ENCODE measurements around the gene PHF12.
"Not testable (repeated sequence)": the region's sequence is repeated elsewhere in the genome, so short reads cannot be mapped to it uniquely, and the experiment has no call there.

PHF12 gene

GRCh38 chr17:28953444-28954118, 2.3 kb upstream of the PHF12 start:
- no peak for DNase-seq

GRCh38 chr17:28951991-28952975, 965 bp upstream of the PHF12 start:
- peak; percentile 60 for DNase-seq

- no peak for DNase-seq
Observed at GRCh38 chr17:28950752-28951427, 428 bp downstream of the PHF12 start.

GRCh38 chr17:28950017-28950751, 1.1 kb downstream of the PHF12 start:
- peak; percentile 31 for DNase-seq

- DNase-seq = peak; percentile 27
Observed at GRCh38 chr17:28949185-28950016, 1.9 kb downstream of the PHF12 start.

- no peak for DNase-seq
Observed at GRCh38 chr17:28948873-28949184, 2.5 kb downstream of the PHF12 start.

GRCh38 chr17:28948342-28948741, 3.0 kb downstream of the PHF12 start:
- DNase-seq = no peak

GRCh38 chr17:28947639-28948038, 3.7 kb downstream of the PHF12 start:
- DNase-seq = no peak

GRCh38 chr17:28946239-28946638, 5.1 kb downstream of the PHF12 start:
- no peak for DNase-seq

- no peak for DNase-seq
Observed at GRCh38 chr17:28944862-28945741, 6.2 kb downstream of the PHF12 start.

- no peak for DNase-seq
Observed at GRCh38 chr17:28944343-28944742, 7.0 kb downstream of the PHF12 start.

GRCh38 chr17:28942925-28943324, 8.4 kb downstream of the PHF12 start:
- DNase-seq = no peak

- no peak for DNase-seq
Observed at GRCh38 chr17:28941251-28941650, 10.1 kb downstream of the PHF12 start.

GRCh38 chr17:28940675-28941074, 10.6 kb downstream of the PHF12 start:
- DNase-seq = no peak

GRCh38 chr17:28940142-28940541, 11.2 kb downstream of the PHF12 start:
- DNase-seq = no peak

- DNase-seq = no peak
Observed at GRCh38 chr17:28938552-28938951, 12.8 kb downstream of the PHF12 start.

- DNase-seq = no peak
Observed at GRCh38 chr17:28937044-28937729, 14.1 kb downstream of the PHF12 start.

GRCh38 chr17:28935744-28936460, 15.4 kb downstream of the PHF12 start:
- DNase-seq = no peak

GRCh38 chr17:28934508-28934907, 16.8 kb downstream of the PHF12 start:
- DNase-seq = not testable (repeated sequence)

GRCh38 chr17:28929787-28930186, 21.5 kb downstream of the PHF12 start:
- no peak for DNase-seq
